EH (cell line): ENCODE measurements around the gene HIF1AN.
A peak's percentile ranks its signal among the peaks of the same experiment; 100 is the strongest.

Experiments
- DNase-seq: peaks from one replicate; pipeline ENCODE4 v3.0.0-alpha.2; 2015; ENCODE audit warnings: low read depth

HIF1AN gene

DNA sequence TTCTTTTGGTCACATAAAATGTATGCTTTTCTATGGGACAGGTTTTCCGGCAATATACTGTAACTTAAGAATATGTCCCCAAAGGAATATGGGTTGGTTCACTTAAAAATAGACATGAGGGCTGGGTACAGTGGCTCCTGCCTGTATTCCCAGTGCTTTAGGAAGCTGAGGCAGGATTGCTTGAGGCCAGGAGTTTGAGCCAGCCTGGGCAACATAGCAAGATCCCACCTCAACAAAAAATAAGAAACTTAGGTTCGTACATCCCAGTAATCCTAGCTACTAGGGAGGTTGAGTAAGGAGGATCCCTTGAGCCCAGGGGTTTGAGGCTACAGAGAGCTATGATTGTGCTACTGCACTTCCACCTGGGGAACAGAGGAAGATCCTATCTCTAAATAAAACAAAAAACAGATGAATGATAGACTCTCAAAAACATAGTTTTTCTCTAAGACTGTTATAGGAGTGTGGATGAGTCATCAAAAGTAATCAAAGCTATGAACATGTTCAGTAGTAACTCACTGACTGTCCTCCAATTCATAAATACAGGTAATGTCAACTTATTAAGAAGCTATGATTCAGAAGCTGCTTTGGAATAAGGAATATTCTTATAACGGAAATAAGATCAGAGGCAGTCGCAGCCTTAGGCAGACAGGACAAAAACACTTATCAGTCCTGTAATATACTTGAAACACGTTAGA lies 13.5 kb upstream of the HIF1AN start:
- DNase-seq, result no peak

DNA sequence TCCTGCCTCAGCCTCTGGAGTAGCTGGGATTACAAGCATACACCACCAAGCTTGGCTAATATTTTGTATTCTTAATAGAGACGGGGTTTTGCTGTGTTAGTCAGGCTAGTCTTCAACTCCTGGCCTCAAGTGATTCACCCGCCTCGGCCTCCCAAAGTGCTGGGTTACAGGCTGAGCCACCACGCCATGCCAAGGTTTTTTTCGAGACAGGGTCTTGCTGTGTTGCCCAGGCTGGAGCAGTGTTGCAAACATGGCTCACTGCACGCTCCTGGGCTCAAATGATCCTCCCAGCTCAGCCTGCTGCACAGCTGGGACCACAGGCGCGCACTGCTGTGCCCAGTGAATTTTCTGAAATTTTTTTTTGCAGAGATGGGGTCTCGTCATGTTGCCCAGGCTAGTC lies 12.8 kb upstream of the HIF1AN start:
- DNase-seq, result peak; percentile 13

DNA sequence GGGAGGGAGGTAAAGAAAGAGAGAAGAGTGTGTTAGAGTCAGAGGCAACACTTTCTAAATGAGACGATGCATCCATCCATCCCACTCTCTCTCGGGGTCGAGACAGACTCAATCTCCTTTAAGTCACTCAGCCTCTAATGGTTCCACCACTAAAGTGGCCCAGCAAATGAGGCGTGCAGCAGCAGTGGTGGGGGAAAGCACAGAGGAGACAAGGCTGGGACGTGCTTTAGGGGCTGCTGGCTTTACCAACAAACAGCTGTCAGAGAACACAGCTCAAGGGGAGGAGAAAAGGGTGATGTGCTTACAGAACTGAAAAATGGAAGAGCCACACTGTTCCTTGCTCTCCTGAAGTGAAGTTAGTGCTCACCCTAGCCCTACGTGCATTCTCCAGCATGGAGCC lies 11.5 kb upstream of the HIF1AN start:
- no peak for DNase-seq

DNA sequence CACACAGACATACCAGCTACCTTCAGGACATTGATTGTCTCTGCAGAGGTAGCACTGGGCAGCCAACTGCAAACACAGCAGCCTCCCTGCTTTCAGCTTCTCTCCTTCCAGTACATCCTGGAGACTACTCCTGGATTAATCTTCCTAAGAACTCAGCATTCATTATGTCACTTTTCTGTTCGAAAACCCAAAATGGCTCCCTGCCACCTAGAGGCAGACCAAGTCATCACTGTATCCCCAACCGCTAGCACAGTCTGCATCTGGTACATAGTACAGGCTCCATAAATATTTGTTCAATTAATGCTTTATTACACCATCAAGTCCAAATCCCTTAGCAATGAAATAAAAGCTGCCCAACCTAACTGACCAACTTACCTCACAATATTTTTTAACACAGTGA lies 11.1 kb upstream of the HIF1AN start:
- DNase-seq, result no peak

DNA sequence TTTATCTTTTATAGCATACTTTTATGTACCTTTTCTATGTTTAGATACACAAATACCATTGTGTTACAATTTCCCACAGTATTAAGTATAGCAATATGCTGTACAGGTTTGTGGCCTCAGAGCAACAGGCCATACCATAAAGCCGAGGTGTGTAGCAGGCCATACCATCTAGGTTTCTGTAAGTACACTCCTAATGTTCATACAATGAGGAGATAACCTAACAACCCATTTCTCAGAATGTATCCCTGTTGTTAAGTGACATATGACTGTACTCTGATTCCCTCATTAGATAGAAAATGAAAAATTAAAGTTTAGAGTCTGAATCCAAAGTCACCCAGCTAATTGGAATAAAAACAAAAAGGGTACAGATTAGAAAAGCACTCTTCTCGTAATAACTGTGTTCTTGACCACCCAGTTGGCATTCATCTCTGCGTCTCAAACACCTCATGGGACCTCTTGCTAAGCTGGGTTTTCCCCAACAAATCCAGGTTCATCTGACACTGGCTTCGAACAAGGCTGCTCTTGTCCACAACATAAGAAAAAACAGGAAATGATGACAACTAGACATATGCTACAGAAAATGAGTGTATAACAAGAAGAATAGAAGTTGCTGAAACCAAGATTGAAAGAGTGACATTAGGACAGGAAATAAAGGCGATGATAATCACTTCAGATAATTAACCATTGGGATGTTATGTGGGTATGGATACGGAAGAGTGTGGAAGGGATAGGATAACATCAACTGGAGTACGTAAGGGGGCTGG lies 7.4 kb upstream of the HIF1AN start:
- no peak for DNase-seq

DNA sequence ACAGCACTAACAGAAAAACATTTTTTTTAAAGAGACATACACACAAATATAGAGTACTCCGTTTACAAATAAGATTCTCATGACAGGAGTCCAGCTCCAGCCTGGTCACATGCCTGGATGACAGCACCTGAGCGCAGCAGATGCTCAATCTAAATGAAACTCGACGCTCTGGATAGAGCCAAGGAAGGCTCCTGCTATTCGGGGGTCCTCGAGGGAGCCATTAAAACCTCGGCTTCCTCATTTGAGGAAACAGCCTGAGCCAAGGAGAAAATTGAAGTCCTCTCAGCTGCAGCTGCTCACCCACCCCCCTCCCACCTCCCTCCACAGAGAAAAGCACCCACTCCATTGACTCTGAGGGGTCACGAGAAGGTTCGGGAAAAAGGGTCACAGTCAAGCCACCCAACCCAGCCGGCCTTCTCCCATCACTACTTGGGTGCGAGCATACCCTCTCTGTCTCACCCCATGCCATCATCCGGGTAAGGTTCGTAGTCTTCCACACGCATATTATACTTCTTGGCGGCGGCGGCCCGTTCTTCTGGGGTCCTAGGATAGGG lies 6.7 kb upstream of the HIF1AN start:
- DNase-seq, result peak; percentile 9

- DNase-seq, result peak; percentile 83
These were observed 6.1 kb upstream of the HIF1AN start, which contains the start of gene NDUFB8 for GRCh38 chr10:100529475-100530298. Gene NDUFB8, minus strand, starts transcription at chr10:100529871. Its CDS starts 20 bp downstream, at chr10:100529851.

DNA sequence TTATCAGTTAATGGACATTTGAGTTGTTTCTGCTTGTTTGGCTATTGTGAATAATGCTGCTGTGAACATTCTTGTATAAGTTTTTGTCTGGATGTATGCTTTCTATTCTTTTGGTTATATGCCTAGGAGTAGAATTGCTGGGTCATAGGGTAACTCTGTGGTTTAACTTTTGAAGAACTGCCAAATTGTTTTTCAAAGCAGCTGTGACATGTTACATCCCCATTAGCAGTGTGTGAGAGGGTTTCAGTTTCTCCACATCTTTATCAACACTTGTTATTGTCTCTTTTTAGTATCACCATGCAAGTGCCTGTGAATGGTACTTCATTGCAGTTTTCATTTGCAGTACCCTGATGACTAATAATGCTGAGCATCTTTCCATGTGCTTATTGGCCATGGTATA lies 4.0 kb upstream of the HIF1AN start:
- DNase-seq, result peak; percentile 21

DNA sequence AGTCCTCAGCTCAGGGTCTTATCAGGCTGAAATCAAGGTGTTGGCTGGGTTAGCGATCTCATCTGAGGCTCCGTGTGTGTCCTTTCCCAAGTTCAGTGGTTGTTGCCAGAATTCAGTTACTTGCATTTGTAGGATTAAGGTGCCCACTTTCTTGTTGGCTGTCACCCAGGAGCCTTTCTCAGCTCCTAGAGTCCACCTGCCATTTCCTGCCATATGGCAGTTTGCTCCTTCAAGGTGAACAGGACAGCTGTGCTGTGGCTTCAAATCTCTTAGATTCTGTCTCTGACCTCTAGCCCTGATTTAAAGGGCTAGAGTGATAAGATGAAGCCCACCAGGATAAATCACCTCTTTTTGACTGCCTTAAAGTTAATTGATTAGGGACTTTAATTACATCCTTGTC lies 1.0 kb upstream of the HIF1AN start:
- DNase-seq, result no peak

DNA sequence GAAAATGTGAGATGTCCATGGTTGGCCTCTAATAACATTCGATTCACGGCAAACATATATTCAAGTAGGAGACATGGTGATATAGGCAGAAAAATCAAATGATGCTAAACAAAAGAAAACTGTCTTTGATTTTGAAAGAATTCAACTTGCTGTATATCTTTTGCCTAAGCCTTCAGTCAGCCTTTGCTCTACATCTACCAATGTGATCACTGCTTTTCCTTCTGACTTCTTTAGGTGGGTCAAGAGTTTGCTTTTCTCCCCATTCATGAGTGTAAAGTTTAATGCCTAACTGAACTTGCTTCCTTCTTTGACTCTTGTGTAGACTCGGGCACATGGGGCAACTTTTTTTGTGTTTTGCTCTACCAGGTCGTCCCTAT lies 417 bp upstream of the HIF1AN start:
- DNase-seq, result no peak

DNA sequence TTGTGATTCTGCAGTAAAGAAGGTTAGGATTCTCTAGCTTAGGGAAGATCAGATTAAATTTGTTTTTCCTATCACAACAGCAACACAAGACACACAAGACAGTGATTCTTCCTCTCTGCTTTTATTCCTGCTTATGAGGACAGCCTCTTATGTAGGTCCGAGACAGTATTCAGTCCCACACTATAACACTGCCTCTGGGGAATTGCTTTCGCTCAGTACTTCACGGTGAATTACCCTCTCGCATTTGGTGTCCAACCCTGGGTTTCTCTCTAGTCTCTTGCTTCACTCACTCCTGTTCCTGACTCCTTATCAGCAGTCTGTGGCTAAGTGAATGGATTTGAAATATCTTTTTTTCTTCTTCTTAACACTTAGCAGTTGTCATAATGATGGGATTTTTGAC lies 1.7 kb downstream of the HIF1AN start:
- DNase-seq, result no peak

DNA sequence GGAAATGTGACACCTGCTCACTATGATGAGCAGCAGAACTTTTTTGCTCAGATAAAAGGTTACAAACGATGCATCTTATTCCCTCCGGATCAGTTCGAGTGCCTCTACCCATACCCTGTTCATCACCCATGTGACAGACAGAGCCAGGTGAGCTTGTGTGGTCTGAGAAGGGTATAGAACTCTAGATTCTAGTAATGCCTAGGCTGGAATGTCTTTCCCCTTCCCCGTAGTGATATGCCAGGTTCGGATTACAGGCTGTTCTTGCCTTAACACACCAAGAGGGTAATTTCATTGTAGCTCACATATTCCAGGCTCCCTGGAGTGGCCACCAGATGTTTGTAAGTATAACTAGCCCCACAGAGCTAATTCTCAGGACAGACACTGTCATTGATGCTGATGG lies 9.2 kb downstream of the HIF1AN start:
- no peak for DNase-seq

DNA sequence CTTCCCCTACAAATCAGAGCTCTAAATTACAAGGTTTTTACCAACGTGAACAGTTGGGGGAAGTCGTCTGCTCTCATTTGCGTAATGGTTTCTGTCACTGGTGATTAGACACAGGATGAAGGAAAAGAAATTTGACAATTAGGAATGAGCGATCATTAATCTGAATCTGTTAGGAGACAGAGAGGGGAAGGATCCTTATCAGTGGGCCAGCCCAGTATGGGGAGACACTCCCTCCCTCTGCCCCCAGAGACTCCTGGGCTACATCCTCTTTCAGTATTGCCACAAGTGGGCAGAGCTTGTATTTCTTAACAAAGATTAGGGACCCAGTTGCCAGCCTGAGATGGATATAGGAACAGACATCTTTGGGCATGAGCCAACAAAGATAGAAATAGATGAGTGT lies 15.5 kb downstream of the HIF1AN start:
- DNase-seq, result no peak

DNA sequence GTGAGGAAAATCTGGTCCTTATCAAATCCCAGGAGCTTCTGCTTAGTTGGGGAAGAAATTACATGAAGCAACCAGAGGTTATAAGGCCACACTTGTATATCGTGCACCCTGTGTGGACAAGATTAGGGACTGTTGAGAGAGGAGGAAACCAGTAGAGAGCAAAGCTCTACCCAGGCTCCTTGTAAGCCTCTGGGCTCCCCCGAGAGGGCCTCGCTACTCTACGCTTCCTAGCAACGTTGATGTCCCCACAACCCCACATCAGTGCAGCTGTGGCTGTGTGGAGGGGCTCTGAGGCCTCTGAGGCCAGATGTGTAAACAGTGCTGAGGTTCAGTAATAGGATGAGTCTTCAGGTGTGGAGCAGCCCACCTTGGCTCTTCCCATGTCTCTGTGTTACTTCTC lies 16.0 kb downstream of the HIF1AN start:
- DNase-seq, result no peak

GRCh38 chr10:100553929-100554328 lies 18.2 kb downstream of the HIF1AN start:
- no peak for DNase-seq

DNA sequence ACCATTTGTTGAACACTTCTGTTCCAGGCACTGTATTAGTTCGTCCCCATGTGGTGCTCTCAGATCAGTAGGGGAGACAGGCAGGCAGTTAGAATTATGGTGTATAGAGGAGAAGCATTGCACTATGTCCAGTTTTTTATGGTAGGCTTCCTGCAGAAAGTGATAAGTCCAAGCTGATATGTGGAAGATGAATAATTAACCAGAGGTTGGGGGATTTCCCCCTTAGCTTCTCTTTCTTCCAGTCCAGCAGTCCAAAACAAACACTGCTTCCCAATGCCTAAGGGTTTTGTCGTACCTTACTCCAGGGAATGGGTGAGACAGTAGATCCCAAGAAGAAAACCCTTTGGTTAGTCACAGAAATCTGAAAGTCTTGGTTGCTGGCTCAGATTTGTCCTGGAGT lies 19.2 kb downstream of the HIF1AN start:
- no peak for DNase-seq

DNA sequence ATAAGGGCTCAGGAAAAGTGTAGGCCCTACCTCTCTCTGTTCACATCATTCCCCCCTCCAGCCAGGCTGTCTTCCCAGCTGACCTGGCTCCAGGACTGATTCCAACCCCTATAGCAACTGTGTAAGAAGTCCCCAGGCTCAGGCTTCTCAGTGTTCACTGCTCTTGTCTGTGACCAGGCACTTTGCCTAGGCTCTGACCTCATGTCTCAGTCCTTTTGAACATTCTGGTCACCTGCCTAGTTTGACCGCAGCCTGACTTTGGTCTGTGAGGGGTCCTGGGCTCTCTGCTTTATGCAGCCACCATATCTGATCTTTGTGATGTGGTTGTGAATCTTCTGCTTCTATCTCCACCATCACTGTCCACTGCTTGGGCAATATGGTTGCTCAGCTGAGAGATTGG lies 24.5 kb downstream of the HIF1AN start:
- DNase-seq, result no peak

DNA sequence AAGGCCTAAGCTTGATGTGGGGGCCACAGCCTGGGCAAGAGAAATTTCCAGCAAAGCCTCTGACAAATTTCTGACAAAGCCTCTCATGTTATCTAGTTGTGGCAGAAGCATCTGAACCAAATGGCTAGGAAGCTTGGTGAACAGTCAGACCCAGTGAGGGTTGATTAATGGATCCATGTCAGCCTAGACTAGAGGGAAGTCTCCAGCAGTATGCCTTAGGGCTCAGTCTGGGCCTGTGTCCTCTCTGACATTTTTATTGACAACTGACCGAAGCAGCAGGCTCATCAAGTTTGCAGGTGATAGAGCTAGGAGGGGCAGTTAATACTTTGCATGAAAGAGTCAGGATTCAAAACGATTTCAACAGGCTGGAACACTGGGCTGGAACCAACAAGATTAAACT lies 25.3 kb downstream of the HIF1AN start:
- no peak for DNase-seq

GRCh38 chr10:100562008-100562672 lies 26.4 kb downstream of the HIF1AN start:
- peak; percentile 64 for DNase-seq

- no peak for DNase-seq
These were observed 29.7 kb downstream of the HIF1AN start for GRCh38 chr10:100565206-100565985.

- no peak for DNase-seq
These were observed 30.8 kb downstream of the HIF1AN start for GRCh38 chr10:100566561-100566960.
